ENCODE data around the gene LTA4H.
"Not testable (repeated sequence)": the region's sequence is repeated elsewhere in the genome, so short reads cannot be mapped to it uniquely, and the experiment has no call there.

LTA4H gene

DNA sequence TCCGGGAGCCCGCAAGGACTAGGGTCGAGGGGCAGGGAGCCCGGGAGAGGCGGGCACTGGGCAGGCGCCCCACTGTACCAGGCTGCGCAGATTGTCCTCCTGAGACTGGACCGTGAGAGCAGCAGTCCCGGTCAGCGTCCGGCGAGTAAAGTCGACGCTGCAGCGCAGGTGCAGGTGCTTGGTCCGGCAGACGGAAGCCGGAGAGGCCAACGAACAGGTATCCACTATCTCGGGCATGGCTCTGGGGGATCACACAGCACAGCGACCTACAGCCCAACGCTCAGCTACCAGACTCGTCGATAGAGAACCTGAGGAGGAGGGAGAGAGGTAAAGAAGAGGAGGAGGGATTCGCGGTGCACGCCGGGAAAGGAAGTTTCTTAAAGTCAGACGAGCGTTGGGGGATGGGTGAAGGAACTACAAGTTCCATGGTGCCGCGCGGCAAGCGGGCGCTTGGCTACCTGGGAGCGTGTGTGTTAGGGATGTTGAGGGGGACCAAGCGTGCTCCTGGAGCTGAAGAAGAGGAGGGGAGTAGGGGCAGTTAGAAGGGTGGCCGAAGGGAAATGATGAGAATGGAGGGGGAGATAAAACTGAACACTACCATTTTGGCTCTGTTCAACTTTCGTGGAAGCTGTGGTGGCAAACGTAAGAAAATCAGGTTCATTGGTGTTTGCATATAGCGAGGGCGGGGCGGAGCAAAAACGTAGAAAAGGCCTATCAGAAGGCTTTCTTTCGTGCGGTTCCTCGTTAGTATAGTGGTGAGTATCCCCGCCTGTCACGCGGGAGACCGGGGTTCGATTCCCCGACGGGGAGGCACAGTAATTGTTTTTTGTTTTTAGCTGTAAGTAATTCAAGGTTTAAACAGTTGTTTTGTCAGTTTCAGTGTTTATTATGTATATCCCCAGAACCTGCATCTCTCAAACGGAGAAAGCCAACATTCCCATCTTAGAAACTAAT, at the start of gene LTA4H:
TSS of gene LTA4H (minus strand) at position 305 of the 954 bp plus-strand sequence. CDS start at position 237, 68 bp downstream.
- DNase-seq (ENCODE audit: low read depth): peak; percentile 95

DNA sequence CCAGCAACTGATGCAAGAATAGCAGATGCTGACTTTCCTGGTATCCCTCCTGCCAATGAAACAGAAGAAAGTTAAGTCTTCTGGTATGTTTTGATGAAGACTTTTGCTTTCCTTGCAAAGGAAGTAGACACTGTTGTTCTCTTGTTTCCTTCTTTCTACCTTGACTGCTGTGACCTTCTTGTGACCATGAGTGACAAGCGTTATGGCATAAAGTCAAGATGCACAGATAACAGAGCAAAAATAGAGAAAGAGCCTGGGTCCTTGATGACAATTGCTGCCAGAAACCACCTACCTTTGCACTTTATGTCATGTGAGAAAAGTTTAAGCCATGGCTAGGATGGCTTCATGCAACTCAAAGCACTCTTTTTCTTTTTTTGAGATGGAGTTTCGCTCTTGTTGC, 49.2 kb upstream of the LTA4H start:
- no peak for DNase-seq (ENCODE audit: low read depth)

- DNase-seq (ENCODE audit: low read depth): no peak
Observed at GRCh38 chr12:96083020-96083719, 47.8 kb upstream of the LTA4H start.

- DNase-seq (ENCODE audit: low read depth): no peak
Observed at GRCh38 chr12:96081596-96081995, 46.2 kb upstream of the LTA4H start.

DNA sequence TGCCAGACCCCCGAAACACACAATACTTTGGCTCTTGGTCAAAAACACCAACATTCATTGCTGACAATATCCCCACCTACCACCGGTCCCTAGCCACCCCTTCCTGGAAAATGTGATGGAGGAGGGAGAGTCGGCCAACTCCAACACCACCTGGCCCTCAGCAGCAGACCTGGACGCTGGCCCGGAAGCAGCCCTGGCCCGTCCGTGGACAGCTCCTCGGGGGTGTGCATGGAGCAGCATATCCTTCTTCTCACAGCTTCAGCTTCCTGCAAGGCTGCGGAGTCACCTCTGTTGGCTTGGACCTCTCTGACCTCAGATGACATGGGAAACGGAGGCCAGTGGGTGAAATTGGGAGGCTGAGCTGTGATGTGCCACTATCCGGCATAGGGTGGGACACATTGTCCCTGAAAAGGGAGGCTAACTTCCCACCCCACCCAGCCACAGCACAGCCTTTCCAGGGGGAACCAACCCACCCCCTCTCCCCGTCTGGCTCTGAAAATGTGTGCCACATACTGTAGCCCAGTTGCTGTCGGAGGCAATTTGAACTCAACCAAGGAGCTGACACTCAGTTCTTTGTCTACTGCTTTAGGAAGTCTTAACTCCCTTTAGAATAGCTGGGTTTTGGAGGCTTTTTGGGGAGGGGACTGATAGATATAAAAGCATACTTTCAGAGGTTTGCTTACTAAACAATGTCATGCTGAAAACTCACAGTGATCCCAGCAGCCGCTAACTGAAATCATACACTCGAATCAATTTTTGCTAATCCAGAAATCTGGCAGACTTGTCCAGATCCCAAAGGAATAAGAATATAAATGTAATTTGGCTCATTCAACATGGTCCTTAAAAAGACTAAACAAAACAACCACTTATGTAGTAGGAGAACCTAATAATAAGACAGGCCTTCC, 43.1 kb upstream of the LTA4H start:
- no peak for DNase-seq (ENCODE audit: low read depth)

GRCh38 chr12:96077081-96077480, 41.7 kb upstream of the LTA4H start:
- DNase-seq (ENCODE audit: low read depth): no peak

DNA sequence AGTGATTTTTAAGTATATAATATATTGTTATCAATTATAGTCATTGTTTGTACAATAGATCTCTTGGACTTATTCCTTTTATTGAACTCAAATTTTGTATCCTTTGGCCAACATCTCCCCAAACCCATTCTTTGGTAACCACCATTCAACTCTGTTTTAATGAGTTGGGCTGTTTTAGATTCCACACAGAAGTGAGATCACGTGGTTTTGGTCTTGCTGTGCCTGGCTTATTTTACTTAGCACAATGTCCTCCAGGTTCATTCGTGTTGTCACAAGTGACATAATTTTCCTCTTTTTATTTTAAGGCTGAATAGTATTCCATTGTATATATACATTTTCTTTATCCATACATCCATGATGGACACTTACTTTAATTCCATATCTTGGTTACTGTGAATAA, 40.2 kb upstream of the LTA4H start:
- no peak for DNase-seq (ENCODE audit: low read depth)

DNA sequence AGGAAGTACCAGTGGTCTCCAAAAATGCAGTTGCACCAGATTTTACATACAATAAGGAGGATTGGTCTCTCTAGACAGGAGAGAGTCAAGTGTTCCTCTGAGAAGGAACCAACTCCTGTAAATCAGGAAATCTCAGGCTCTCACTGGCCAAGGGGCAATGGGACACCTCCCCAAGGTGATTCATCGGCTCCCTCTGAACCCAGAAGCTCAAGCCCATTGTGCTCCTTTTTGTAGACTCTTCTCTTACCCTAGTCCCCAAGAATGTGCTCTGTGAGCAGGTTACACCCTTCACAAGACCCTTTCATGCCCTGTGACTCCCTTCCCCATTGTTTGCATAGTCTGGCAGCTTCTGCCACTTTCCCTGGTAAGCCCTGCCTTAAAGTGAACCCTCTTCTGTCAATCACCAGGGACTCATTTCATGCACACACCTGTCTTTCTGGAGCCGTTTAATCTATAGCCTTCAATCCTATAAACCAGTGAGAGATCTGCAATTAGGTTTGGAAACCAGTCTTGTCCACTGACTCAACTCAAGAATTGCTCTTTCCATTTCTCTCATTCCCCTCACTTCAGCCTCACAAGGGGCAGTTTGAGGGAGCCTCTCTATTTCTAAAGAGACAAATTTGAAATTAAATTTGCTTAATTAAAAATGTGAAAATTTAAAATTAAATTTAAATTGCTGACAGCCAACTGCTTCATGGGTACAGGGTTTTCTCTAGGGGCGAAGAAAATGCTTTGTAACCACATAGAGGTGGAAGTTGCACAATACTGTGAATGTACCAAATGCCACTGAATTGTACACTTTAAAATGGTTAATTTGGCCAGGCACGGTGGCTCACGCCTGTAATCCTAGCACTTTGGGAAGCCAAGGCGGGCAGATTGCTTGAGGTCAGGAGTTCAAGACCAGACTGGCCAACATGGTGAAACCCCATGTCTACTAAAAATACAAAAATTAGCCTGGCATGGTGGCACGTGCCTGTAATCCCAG, 38.3 kb upstream of the LTA4H start:
- no peak for DNase-seq (ENCODE audit: low read depth)

- DNase-seq (ENCODE audit: low read depth): no peak
Observed at GRCh38 chr12:96070670-96071279, 35.4 kb upstream of the LTA4H start.

GRCh38 chr12:96069511-96070231, 34.3 kb upstream of the LTA4H start:
- no peak for DNase-seq (ENCODE audit: low read depth)

DNA sequence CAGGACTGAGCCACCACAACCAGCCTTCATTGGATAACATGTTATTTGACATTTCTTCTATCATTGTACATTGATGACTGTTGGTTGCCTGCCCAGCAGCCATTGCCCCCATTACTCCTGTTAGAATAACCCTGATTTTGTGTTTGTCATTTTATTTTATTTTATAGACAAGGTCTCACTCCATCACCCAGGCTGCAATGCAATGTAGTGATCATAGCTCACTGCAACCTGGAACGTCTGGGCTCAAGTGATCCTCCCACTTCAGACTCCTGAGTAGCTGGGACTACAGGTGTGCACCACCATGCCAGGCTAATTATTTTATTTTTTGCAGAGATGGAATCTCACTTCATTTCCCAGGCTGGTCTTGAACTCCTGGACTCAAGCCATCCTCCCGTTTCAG, 33.2 kb upstream of the LTA4H start:
- no peak for DNase-seq (ENCODE audit: low read depth)

DNA sequence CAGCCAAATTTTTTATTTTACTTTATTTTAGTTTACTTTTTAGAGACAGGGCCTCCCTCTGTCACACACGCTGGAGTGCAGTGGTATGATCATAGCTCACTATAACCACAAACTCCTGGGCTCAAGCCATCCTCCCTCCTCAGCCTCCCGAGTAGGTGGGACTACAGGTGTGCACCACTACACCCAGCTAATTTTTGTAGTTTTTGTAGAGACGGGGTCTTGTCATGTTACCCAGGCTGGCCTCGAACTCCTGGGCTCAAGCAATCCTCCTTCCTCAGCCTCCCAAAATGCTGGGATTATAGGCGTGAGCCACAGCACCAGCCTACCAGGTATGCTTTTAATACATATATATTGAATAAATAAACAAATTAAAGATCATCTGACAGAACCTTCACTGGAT, 32.7 kb upstream of the LTA4H start:
- no peak for DNase-seq (ENCODE audit: low read depth)

DNA sequence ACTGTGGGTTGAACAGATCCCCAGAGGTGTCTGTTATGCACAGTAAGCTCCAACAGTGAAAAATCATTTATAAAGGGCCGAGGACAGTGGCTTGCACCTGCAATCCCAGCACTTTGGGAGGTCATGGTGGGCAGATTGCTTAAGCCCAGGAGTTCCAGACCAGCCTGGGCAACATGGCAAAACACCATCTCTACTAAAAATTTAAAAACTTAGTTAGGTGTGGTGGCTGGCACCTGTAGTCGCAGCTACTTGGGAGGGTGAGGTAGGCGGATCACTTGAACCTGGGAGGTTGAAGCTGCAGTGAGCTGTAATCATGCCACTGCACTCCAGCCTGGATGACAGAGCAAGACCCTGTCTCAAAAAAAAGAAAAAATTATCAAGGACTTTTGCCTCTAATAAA, 30.4 kb upstream of the LTA4H start:
- DNase-seq (ENCODE audit: low read depth): not testable (repeated sequence)

- no peak for DNase-seq (ENCODE audit: low read depth)
Observed at GRCh38 chr12:96064966-96065365, 29.6 kb upstream of the LTA4H start.

GRCh38 chr12:96064271-96064670, 28.9 kb upstream of the LTA4H start:
- DNase-seq (ENCODE audit: low read depth): no peak

- DNase-seq (ENCODE audit: low read depth): no peak
Observed at GRCh38 chr12:96063046-96063445, 27.7 kb upstream of the LTA4H start.

DNA sequence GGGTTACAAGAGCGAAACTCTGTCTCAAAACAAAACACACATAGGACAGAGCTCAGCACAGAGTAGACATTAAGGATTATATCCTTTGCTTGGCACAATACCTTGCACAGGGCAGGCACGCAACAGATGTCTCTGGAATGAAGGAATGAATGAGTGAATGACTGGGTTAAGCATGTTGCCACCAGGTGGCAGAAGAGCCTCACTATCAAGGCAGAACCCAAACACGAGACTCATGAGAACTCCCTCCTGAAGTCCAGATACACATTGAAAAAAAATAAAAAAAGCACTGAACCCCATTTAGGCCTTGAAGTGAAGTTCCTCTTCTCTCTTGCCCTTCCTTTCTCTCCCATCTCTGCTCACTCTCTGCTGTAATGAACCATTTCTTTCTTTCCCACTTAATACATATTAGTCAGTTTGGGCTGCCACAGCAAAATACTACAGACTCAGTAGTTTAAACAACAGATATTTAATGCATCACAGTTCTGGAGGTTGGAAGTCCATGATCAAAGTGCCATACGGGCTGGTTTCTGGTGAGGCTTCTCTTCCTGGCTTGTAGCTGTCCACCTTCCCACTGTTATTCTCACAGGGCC, 26.6 kb upstream of the LTA4H start:
- DNase-seq (ENCODE audit: low read depth): peak; percentile 72

GRCh38 chr12:96061323-96061722, 25.9 kb upstream of the LTA4H start:
- no peak for DNase-seq (ENCODE audit: low read depth)

GRCh38 chr12:96060041-96060440, 24.7 kb upstream of the LTA4H start:
- DNase-seq (ENCODE audit: low read depth): no peak
